Fibroblast of lung (primary cell): Measurements from ENCODE around the gene PDXK.

Source experiments
- EZH2 ChIP-seq: IDR thresholded peaks from 2 replicates; pipeline ENCODE4 v1.5.1; 2012; ENCODE audit warnings: low read length, control low read depth, mild to moderate bottlenecking; ENCODE audit errors: missing control alignments
- TF ChIP-seq, protein P1 (sequence below), 2 donors: IDR thresholded peaks in 1 of 2; conservative IDR thresholded peaks in 1 of 2; 1 replicate in 1 of 2; 2 replicates in 1 of 2; pipeline ENCODE4 v1.5.1; 2011 to 2012; ENCODE audit warnings: low read length in 2 of 2, control low read depth in 1 of 2, inconsistent platforms in 1 of 2, low read depth in 1 of 2, mild to moderate bottlenecking in 1 of 2

GRCh38 chr21:43766734-43767497, 48.0 kb downstream of the PDXK start:
- TF ChIP-seq, protein P1, sequence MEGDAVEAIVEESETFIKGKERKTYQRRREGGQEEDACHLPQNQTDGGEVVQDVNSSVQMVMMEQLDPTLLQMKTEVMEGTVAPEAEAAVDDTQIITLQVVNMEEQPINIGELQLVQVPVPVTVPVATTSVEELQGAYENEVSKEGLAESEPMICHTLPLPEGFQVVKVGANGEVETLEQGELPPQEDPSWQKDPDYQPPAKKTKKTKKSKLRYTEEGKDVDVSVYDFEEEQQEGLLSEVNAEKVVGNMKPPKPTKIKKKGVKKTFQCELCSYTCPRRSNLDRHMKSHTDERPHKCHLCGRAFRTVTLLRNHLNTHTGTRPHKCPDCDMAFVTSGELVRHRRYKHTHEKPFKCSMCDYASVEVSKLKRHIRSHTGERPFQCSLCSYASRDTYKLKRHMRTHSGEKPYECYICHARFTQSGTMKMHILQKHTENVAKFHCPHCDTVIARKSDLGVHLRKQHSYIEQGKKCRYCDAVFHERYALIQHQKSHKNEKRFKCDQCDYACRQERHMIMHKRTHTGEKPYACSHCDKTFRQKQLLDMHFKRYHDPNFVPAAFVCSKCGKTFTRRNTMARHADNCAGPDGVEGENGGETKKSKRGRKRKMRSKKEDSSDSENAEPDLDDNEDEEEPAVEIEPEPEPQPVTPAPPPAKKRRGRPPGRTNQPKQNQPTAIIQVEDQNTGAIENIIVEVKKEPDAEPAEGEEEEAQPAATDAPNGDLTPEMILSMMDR (conservative IDR thresholded peaks at IDR 0.05 in 1 of 2, IDR thresholded peaks at IDR 0.05 in 1 of 2; ENCODE audit: low read depth in 1 of 2, low read length in 2 of 2) = no peak
- TF ChIP-seq EZH2 = no peak
